Stimulated activated CD4-positive, alpha-beta T cell treated with anti-CD3 and anti-CD28 coated beads, Interleukin-12 subunit alpha, Interleukin-12 subunit beta, amount 100 ng/mL, for 4 hours (primary cell): ENCODE measurements around the gene RUFY4.
A peak's percentile ranks its signal among the peaks of the same experiment; 100 is the strongest.

Source experiments
- DNase-seq: peaks from one replicate; pipeline ENCODE4 v3.0.0-alpha.2; 2020

RUFY4 gene, protein sequence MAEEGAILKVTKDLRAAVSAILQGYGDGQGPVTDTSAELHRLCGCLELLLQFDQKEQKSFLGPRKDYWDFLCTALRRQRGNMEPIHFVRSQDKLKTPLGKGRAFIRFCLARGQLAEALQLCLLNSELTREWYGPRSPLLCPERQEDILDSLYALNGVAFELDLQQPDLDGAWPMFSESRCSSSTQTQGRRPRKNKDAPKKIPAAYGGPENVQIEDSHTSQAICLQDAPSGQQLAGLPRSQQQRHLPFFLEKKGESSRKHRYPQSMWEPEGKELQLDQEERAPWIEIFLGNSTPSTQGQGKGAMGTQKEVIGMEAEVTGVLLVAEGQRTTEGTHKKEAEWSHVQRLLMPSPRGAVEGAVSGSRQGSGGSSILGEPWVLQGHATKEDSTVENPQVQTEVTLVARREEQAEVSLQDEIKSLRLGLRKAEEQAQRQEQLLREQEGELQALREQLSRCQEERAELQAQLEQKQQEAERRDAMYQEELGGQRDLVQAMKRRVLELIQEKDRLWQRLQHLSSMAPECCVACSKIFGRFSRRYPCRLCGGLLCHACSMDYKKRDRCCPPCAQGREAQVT

DNA sequence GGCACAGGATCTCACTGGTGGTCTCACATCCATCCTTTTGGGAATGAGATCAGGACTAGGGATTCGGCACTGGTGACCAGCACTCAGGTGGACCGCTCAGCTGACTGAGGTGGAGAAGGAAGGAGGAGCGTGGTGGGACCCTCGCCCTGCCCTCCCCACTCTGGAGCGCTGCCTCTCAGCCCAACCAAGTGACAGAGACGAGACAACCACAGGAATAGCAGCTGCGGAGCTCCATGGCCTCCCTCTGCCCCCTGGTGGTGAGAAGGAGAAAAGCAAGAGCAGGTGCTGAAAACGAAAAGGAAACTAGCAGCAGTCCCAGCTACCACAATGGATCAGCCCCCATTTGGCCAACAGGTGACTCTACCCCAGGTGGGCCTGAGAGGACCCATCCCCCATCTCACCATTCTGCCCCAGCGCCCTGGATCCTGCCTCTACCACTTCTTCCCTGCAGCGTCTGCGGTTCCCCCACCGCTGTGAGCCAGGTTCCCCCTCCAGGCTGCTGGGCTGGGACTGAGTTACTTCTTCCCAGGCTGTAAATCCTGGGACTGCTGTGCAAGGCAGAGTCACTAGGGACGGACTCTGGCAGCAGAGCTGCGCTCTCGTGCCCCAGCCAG, at the start of gene RUFY4:
TSS of gene RUFY4 (plus strand) at position 533 of the 614 bp plus-strand sequence. CDS start 1,353 bp downstream, outside the sequence.
- peak; percentile 40 for DNase-seq

DNA sequence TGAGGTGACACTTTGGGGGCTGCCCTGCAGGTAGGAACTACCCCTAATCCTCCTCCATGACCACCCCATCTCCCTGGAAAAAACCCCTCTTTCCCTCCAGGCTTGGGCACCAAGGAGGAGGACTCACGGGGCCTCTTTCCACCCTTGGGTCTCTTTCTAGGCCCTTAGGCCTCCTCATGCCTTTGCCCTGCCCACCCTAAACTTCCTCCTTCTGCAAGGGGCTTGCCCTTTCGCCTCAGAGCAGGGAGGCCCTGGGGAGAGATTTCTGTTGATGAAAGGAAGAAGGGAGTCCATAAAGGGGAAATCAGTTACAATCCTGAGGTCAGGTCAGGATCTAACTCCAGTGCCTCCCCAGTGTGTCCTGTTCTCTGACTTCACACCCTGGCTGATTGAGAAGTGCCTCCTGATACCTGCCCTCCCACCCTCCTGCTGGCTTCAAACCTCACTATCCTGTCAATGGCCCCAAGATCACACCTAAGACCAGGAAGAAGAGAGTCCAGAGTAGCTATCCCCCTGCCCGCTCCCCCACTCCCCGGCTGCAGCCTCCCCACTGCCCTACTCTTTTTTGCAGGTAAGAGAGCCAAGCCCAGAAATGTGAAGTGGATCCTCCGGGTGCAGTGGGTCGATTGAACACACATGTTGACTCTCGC, 49.5 kb upstream of the RUFY4 start:
- no peak for DNase-seq

DNA sequence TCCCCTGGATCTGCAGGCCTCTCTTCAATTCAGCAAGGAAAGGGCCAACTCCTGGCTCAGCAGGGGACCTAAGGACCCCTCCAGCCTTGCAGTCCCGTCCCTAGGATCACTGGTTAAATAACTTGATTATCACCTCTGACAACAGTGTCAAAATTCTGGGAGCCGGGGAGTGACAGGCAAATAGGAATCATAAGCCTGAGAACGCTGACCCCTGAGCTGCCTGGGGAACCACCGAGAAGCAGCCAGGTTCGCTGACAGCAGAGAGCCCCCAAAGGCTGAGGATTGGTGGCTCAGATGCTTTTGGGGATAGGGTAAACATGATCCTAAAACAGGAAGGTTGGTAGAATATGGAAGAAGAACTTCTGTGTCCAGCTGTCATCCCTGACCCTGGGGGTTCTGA, 48.8 kb upstream of the RUFY4 start:
- DNase-seq = no peak

DNA sequence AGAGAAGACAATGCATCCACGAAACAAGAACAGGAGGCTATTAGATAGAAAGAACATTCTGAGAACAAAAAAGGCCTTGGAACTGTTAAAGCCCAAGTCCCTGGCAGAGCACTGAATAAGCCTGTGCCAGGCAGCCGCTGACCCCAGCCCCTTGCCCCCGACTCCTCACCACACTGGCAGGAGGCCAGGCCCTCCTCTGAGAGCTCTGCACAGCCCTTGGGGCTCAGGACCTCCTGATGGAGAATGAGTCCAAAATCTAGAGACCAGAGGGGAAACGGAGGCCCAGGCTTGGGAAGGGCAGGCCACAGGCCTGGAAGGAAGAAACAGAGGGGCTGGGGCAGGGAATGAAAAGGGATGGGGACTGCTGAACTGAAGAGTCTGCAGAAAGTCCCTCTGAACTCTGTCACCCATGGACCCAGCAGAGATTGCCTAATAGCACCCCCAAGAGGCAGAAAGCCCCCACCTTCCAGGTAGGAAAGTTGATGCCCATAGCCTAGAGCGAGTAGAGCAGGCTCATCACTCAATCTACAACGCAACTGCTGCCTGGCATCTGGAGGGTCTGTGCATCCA, 48.0 kb upstream of the RUFY4 start:
- no peak for DNase-seq

DNA sequence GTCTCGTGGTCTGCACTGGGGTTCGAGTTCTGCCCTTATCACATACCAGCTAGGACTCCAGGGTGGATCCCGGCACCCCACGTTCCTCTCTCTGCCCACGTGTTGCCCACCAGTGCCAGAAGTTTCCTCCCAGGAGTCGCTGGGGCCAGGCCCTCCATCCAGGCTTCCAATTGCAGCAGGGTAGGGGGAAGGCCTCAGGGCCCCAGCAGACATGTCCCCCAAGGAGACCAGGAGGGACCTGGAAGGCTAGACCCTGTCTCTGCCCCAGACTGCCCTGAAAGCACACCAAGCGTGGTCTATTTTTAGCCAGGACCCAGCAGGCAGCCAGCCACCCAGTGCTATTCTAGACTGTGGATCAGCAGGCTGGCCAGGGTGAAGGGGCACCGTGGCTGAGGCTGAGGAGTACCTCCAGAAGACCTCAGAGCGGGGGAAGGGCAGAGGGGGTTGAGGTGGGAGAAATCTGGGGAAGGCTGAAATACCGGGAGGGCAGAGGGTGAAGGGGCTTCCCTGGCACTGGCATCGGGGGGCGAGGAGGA, 47.4 kb upstream of the RUFY4 start:
- DNase-seq = no peak

DNA sequence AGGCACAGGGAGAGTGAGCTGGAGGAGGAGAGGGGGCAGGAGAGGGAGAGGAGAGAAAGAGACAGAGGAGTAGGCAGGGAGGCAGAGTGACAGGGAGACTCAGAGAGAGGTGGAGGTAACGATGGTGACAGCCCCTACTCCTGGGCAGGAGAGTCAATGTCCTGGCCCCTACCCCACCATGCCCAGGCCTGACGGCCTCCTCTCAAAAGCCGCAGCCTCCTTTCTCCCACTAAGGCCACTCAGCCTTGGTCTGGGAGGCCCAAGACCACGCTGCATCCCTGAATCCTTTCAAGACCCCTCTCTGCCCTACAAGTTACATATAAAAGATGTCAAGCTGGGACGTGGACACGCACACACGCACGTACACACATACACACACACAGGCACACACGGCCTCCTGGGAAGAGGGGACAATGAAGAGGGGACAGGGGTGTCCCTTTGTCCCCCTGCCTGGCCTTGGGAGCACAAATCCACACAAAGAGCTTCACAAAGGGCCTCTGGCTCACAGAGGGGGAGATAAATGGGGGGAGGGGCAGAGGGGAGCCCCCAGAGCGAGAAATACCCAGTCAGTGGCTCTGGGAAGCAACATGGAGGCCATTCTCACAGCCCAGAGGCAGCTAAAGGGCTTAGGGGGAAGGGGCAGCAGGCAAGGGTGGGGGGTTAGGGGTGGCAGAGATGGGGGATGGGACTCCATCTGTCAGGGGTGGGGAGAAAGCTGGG, 46.8 kb upstream of the RUFY4 start:
- DNase-seq = no peak

DNA sequence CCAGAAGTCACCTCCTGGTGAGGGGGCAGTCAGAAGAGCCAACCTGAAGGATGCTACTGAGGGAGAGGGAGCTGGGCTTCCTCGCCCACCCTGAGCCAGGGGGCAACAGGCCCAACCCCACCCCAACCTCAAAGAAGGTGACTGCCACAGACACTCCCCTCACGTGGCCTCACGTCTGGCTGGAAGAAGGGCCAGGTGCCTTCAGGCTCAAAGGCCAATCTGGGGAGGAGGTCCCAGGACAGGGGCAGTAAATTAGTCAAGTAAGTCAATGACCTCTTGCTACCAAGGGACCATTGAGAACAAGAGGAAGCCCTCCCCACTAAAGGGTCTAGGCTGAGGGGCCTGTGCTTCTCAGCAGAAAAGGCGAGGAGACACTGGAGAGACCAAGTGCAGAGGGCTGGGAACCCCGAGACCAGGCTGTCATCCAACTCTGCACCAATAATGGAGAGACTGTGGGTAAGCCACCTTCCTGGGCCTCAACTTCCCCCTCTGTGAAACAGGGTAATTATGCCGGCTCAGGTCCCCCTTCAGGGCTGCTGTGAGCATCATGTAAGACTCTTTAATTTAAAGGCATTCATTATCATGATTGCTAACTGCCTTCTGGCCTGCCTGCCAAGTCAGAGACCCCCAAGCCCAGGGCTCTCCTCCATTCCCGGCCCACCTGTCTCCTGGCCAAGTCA, 46.1 kb upstream of the RUFY4 start:
- DNase-seq = no peak

DNA sequence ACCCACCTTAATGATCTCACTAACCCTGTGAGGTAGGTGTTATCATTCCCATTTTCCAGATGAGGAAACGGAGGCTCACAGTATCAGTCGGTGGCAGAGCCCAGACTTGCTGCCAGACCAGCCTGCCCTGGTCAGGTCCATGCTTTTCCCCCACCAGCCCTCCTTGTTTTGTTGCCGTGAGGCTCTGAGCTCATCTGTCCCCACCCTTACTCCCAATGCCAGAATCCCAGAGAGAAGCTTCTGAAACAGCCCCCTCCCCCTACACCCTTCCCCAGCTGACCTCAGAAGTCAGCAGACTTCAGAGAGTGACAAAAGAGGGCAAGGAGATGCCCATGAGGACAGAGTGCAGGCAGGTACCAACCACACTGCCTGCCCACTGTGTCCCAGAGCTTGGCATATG, 45.4 kb upstream of the RUFY4 start:
- DNase-seq = no peak

DNA sequence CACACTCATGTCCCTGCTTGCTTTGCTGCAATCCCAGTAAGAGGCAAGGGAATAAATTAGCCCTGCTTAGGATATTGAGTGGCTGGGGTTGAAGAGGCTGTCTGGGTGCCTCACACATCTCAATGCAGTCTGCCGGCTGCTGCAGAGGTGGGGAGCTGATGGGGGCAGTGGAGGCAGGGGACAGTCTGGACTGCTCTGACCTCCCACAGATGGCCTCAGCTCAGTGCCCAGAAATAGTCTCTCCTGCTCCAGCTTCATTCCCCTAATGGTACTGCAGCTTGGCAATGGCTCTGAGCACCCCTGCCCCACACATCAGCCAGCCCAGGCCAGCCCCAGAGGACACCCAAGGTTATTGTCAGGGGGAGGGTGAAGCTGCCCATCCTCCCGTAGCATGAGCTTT, 44.7 kb upstream of the RUFY4 start:
- no peak for DNase-seq

DNA sequence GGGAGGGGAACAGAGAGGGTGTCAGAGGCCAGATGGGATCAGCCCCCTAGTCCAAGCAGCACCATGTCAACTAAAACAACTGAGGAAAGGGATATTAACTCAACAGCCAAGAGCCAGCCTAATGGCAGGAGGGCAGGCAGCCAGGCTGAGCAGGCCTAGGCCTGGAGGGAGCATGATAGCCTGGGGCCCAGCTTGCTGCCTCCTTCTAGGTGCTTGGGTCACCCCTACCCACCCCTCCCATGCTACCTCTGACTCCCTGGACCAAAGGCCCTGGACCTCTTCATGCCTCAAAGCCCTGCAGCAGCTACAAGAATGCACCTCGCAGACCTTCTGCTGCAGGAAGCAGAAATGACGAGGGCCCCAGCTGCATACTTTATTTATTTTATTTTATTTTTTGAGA, 44.2 kb upstream of the RUFY4 start:
- DNase-seq = no peak

DNA sequence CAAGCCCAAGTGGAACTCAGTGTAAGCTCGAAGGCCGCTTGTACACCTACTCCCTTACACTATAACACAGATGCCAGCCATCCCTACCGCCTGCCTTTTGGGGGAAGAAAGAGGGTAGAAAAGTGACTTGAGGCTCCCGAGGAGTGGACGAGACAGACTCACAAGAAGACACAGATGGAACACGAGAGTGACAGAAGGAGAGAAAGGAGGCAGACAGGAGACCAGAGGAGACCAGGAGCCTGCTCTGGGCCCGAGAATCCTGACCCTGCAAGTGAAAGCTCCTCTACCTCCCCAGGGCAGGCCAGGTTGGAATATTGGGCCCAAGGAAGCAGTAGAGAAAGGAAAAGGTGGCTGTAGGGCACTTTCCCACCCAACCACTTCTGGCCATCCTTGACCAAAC, 42.8 kb upstream of the RUFY4 start:
- DNase-seq = no peak

DNA sequence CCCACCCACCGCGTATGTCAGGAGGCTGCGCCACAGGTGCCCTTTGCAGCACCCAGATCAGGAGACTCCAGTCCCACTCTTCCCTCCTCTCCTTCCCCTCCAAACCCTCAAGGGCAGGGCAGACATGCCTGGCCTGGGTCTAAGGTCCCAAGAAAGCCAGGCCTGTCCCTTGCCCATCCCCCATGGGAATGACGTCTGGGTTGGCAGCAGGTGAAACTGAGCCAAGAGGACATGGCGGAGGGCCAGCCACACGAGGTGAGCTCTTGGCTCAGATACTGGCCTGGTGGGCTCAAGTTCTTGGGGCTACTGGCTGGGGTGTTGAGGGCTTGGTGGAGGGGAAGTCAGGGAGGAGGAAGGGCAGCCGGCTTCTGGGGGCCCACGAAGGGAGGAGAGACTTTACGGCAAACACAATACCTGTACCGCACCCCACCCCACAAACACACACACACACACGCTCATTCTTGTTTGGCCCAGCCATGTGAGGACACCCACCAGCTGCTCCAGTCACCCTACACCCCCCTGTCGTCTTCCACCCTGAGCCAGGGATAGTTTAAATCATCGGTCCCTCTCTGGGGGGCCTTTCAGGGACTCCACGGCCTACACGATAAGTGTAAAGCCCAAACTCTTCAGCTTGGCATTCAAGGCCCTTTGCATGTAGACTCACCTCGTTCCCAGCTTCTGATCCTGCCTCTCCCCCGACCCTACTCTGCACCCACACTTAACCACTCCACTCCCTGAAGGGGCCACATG, 42.2 kb upstream of the RUFY4 start:
- DNase-seq = no peak

DNA sequence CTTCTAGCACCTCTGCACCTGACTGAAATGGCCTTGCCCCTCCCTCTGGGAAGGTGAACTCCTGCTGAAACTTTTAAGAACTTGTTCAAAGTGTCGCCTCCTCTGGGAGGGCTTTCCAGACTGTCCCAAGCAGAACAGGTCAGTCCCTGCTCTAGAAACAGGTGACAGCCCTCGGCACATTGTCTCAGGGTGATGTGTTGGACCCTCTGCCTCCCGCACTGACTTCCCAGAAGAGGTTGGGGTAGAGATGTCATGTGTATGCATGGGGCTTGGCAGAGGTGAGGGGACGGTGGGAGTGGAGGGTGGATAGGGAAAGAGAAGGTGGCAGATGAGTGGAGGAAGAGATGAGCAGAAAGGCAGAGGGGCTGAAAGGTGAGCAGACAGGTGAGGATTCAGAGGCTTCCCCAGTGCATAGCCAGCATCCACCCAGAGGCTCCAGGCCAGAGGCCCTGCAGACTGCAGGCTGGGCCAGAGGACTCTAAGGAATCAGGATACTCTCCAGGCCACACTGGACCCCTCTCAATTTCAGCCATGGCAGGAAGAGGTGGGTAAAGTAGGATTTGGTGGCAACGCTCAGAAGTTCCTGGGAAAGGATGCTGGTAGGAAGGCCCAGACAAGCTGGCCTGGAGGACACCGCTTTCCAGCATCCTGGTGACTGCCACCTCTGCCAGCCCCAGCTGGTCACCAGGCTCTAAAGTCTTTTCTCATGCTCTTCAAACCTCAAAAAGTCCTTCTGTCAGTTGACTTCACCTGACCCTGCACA, 41.4 kb upstream of the RUFY4 start:
- no peak for DNase-seq

DNA sequence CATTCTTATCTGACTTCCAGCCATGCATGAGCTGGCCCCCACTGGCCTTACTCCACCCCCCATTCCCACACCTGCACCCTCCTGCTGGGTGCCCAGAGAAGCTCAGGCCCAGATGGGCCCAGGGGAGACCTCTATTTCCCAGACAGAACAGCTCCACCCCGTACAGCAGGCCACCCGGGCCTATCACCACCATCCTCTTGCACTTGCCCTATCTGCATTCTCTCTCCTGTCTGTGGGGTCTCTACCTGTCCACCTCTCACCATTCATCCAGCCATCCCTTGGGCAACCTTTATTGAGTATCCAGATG, 40.9 kb upstream of the RUFY4 start:
- no peak for DNase-seq

DNA sequence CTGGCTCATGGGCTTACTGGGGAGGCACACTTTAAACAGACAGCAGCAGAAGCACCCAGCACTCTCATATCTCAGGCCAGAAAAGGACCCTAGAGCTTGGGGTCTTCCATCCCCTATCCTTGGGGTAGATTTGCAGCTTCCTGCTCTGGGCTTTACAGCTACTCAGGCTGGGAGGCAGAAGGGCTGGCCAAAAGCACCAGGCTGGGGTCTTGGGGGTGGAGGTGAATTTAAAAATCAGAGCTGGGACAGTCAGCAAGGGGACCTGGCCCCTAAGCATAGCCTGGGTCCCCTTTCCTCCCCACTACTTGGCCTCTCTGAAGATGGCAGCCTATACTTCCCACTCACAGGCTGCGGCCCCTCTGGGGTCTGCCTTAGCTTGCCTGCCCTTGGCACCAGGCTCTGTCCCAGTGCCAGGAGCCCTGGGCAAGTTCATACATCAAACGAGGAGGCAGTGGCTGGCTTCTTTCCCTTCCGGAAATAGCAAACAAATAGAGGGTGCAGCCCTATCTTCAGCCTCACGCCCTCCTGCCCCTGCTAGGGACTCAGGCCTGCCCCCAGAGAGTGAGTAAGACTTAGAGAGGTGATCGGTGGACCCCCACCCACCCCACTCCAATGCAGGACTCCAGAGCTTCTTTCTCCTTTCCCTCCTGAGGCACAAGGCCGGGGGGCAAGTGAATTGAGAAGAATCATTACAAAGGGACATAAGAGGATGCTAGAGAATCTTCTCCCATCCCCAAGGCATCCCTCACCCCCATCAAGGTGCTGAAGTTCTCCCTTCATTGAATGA, 40.3 kb upstream of the RUFY4 start:
- DNase-seq = no peak

DNA sequence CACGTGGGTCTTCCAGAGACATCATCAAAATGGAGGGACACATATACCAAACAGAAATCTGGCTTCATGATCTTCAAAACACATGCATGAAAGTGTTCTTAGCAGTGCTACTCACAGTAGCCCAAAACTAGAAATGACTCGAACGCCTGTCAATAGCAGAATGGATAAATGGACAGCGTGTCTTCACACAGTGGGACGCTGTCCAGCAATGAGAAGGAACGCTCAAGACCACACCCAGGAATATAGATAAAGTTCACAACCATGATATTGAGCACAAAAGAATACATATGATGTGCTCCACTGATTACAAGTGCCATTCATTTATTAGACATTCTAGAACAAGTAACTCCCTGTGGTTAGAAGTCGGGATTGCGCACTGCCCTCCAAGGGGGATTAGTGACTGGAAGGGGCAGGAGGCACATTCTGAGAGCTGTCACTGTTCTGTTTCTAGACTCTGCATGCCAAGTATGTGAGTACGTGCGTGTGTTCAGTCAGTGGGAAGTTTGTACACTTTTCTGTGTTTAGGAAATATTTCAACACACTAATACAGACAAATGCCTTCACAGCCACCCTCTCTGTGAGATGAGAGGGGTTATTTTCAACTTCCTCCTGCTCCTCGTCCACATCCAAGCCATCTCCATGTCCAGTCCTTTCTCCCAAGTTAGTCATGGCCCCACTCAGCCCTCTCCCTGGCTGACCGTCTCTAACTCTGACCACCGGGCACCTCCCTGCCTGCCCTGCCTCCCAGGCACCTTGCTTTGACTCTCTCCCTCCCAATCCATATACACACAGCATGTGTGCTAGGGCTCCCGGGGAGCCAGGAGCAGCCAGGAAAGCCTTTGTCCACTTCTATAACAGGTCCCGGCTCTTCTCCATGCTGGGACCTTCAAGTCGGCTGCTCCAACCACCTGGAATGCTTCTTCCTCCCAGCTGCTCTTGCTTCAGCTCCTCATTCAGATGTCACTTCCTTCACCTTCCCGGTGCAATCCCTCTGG, 39.4 kb upstream of the RUFY4 start:
- DNase-seq = no peak

DNA sequence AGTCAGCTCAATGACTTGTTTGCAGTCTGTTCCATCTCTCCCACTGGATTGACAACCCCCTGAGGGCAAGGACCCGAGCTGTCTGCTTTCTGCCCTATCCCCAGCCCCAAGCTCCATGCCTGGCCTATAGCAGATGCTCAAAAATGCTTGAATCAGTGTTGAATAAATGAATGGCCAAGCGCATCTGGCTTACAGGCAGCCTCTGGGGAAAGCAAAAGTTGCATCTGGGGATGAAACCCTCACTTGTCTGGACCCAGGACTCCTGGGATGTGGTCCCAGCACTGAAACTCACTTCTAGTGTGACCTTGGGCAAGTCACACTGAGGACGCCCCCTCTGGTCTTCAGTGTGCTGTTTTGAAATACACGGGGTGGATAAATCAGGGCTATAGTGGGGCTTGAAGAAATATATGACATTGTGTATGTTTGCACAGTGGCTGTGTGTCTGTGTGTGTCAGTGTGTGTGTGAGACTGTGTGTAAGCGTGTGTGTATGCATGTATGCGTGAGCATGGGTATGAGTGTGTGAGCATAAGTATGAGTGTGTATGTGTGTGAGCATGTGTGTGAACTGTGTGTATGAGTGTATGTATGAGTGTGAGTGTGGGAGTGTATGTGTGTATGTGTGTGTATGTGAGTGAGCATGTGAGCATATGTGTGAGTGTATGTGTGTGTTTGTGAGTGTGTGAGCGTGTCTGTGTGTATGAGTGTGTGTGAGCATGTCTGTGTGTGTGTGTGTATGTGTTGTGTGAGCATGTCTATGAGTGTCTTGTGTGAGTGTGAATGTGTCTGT, 38.5 kb upstream of the RUFY4 start:
- DNase-seq = no peak

DNA sequence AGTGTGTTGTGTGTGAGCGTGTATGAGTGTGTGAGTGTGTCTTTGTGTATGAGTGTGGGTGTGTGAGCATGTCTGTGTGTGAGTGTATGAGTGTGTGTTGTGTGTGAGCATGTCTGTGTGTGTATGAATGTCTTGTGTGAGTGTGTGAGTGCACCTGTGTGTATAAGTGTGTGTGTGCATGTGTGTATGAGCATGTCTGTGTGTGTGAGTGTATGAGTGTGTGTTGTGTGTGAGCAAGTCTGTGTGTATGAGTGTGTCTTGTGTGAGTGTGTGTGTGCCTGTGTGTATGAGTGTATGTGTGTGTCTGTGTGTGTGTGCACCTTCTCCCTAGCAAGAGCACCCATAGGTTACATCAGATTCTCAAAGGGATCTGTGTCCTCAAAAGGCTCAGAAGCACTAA, 37.8 kb upstream of the RUFY4 start:
- no peak for DNase-seq
